Nephron (organoid): ENCODE results near the gene PATJ.

ENCODE experiments used
- H3K27ac Mint-ChIP-seq, 3 experiments: 2 replicates each; pipeline ENCODE4 v1.8.0; 2020; ENCODE audit warnings: mixed read lengths in 3 of 3, mild to moderate bottlenecking in 2 of 3, moderate library complexity in 1 of 3
- H3K27me3 Mint-ChIP-seq: 2 replicates; pipeline ENCODE4 v1.8.0; 2021; ENCODE audit warnings: low read depth, mild to moderate bottlenecking, moderate library complexity, mixed read lengths
- H3K36me3 Mint-ChIP-seq: 2 replicates; pipeline ENCODE4 v1.8.0; 2020; ENCODE audit warnings: low read depth, mixed read lengths
- H3K4me1 Mint-ChIP-seq: 2 replicates; pipeline ENCODE4 v1.8.0; 2020; ENCODE audit warnings: mixed read lengths
- H3K4me3 Mint-ChIP-seq, 3 experiments: 2 replicates each; pipeline ENCODE4 v1.8.0; 2020; ENCODE audit warnings: mild to moderate bottlenecking in 3 of 3, mixed read lengths in 3 of 3, moderate library complexity in 2 of 3
- H3K9me3 Mint-ChIP-seq: 2 replicates; pipeline ENCODE4 v1.8.0; 2020; ENCODE audit warnings: mixed read lengths
- TF ChIP-seq, protein P1 (sequence below), 3 experiments: fragments of 200-600 bp; sonication (generic); IDR thresholded peaks; one replicate each; pipeline ENCODE4 v1.5.0; 2021; ENCODE audit warnings: antibody characterized with exemption in 3 of 3; ENCODE audit not compliant: unreplicated experiment in 3 of 3

The PATJ gene

DNA sequence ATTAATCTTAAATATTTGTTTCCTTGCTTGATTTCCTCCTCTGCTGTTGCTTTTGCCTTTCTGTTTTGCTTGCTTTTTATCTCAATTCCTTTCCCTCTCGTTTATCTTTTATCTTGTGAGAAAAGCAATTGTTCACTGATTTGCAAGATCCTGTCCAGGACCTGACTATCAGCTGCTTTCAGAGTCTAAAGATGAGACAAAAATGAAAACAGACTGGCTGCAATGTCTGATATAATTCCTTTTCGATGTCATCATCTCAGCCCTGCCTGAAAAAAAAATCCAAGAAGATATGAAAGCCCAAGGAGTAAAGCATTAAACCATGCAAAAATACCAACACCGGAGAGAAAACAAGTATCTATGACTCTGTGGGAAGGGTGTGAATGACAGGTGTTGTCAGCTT lies 225.5 kb downstream of the PATJ start:
- Mint-ChIP-seq H3K9me3 (no peaks in the 10 kb centered on the region), H3K27ac (peak overlapping the region in 2 of 3 experiments; percentile 8 to 72), H3K4me1 (no peaks in the 10 kb centered on the region), H3K4me3 (no peak overlapping the region), H3K27me3 (peaks cover 3% of the 10 kb centered on the region), H3K36me3 (peaks cover 10% of the 10 kb centered on the region)
- TF ChIP-seq, protein P1, sequence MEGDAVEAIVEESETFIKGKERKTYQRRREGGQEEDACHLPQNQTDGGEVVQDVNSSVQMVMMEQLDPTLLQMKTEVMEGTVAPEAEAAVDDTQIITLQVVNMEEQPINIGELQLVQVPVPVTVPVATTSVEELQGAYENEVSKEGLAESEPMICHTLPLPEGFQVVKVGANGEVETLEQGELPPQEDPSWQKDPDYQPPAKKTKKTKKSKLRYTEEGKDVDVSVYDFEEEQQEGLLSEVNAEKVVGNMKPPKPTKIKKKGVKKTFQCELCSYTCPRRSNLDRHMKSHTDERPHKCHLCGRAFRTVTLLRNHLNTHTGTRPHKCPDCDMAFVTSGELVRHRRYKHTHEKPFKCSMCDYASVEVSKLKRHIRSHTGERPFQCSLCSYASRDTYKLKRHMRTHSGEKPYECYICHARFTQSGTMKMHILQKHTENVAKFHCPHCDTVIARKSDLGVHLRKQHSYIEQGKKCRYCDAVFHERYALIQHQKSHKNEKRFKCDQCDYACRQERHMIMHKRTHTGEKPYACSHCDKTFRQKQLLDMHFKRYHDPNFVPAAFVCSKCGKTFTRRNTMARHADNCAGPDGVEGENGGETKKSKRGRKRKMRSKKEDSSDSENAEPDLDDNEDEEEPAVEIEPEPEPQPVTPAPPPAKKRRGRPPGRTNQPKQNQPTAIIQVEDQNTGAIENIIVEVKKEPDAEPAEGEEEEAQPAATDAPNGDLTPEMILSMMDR (IDR thresholded peaks at IDR 0.05; ENCODE audit: unreplicated experiment in 3 of 3), result no peak

DNA sequence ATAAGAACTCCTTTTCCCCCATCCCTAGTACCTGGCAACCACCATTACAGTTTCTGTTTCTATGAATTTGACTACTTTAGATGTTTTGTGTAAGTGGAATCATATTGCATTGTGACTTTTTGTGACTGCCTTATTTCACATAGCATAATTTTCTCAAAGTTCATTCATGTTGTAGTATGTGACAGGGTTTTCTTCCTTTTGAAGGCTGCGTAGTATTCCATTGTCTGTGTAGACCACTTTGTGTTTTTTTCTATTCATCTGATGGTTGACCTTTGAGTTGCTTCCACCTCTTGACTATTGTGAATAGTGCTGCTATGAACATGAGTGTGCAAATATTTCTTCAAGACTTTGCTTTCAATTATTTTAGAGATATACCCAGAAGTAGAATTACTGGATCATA lies 226.6 kb downstream of the PATJ start:
- Mint-ChIP-seq H3K9me3 (no peaks in the 10 kb centered on the region), H3K4me1 (no peaks in the 10 kb centered on the region), H3K4me3 (no peak overlapping the region), H3K36me3 (peaks cover 10% of the 10 kb centered on the region), H3K27me3 (peaks cover 3% of the 10 kb centered on the region), H3K27ac (no peak overlapping the region)
- TF ChIP-seq, protein P1 (IDR thresholded peaks at IDR 0.05; ENCODE audit: unreplicated experiment in 3 of 3), result no peak

DNA sequence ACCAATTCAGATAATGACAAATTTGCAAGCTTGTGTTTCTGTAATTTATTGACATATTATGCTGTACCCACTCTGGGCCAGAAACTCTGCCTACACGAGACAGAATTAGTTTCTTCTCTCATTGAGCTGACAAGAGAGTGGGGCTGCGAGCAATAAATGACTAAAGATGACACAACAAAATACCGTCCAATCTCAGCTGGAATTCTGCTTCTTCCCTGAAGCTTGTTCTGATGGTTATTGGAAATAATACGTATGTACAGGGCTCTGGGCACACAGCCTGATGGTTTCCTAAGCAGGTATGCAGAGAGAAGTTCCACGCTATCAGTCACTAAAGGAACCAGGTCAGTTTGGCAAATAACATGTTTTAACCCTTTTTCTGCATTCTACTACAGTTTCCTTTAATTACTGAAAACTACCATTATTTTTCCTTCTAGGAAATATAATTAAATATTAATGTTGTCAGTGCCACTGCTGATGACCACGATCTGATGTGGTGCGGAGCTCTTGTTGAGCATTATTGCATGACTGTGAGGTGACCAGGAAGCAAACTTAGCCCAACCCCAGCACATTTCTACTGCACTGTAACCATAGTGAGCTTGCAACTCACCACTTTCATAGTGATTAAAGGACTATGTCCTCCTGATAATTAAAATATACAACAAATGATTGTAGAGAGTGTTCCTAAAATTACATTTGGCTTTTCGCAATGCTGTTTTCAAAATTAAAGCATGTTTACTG lies 231.0 kb downstream of the PATJ start:
- peaks cover 4% of the 10 kb centered on the region for H3K27me3 Mint-ChIP-seq
- no peaks in the 10 kb centered on the region for H3K9me3 Mint-ChIP-seq
- H3K36me3 Mint-ChIP-seq, result peaks cover 10% of the 10 kb centered on the region
- no peak overlapping the region for H3K4me3 Mint-ChIP-seq
- H3K27ac Mint-ChIP-seq, result peak overlapping the region in 1 of 3 experiments; percentile 29
- TF ChIP-seq, protein P1 (IDR thresholded peaks at IDR 0.05; ENCODE audit: unreplicated experiment in 3 of 3), result no peak
- peaks cover 9% of the 10 kb centered on the region for H3K4me1 Mint-ChIP-seq

DNA sequence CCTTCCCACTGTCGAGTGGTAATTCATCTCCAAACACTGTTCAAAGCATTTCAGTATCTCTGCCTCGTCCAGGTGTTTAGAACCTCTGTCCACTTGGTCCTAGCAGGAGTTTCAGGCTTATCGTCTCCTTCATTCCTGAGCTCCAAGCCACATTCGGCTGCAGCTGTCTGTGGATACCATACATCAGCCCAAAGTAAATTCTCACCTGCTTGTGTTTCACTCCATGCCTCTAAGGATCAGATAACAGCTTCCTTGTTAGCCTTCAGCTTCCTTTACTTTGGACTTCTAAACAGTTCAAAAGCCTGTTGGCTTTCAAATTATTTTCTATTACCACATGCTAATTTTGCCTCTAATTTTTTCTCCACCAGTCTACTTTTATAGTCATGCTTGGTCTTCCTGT lies 233.4 kb downstream of the PATJ start:
- no peaks in the 10 kb centered on the region for H3K36me3 Mint-ChIP-seq
- H3K27ac Mint-ChIP-seq, result peak overlapping the region in 1 of 3 experiments; percentile 24
- H3K27me3 Mint-ChIP-seq, result peaks cover 4% of the 10 kb centered on the region
- H3K4me3 Mint-ChIP-seq, result no peak overlapping the region
- TF ChIP-seq, protein P1 (IDR thresholded peaks at IDR 0.05; ENCODE audit: unreplicated experiment in 3 of 3), result no peak
- peaks cover 9% of the 10 kb centered on the region for H3K4me1 Mint-ChIP-seq
- H3K9me3 Mint-ChIP-seq, result no peaks in the 10 kb centered on the region

DNA sequence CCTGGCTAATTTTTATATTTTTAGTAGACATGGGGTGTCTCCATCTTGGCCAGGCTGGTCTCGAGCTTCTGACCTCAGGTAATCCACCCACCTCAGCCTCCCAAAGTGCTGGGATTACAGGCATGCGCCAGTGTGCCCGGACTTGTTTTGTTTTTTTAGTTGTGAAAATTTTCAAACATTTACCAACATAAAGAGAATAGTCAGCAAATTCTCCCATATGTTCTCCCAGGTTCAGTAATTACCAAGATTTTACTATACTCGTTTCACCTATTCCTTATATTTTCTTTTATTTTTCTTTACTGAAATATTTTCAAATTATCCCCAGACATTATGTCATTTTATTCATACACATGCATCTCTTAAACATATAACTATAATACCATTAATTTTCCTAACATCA lies 234.3 kb downstream of the PATJ start:
- peaks cover 4% of the 10 kb centered on the region for H3K27me3 Mint-ChIP-seq
- no peaks in the 10 kb centered on the region for H3K36me3 Mint-ChIP-seq
- TF ChIP-seq, protein P1 (IDR thresholded peaks at IDR 0.05; ENCODE audit: unreplicated experiment in 3 of 3), result no peak
- H3K4me1 Mint-ChIP-seq, result peaks cover 9% of the 10 kb centered on the region
- no peak overlapping the region for H3K4me3 Mint-ChIP-seq
- H3K9me3 Mint-ChIP-seq, result no peaks in the 10 kb centered on the region
- H3K27ac Mint-ChIP-seq, result no peak overlapping the region

DNA sequence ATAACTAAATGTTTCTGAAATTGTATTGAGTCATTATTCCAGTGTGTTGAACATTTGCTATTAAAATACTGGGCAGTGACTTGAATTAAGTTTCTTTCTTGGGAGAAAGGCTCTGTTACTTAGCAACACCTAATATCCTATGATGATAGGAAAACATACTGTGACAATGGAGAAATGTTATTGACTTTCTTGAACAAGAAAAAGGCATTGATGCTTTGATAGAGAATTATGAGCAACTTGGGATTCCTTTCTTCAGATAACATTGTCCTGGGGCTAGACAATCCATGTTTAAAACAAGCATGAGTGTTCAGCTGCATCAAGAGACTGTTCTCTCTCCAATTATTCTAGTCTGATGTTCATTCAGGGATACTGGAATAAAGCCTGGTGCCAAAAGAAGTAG lies 236.5 kb downstream of the PATJ start:
- H3K27ac Mint-ChIP-seq, result peak overlapping the region in 1 of 3 experiments; percentile 22
- peaks cover 4% of the 10 kb centered on the region for H3K27me3 Mint-ChIP-seq
- no peaks in the 10 kb centered on the region for H3K36me3 Mint-ChIP-seq
- TF ChIP-seq, protein P1 (IDR thresholded peaks at IDR 0.05; ENCODE audit: unreplicated experiment in 3 of 3), result no peak
- H3K4me3 Mint-ChIP-seq, result no peak overlapping the region
- no peaks in the 10 kb centered on the region for H3K9me3 Mint-ChIP-seq
- H3K4me1 Mint-ChIP-seq, result peaks cover 9% of the 10 kb centered on the region
